ENCODE results near the gene DYRK1A. TPM values are rescaled to one million over a fixed set of nuclear protein-coding genes. Genes with fewer than 3 reads are reported as not detected.

Gene DYRK1A
- total RNA-seq, 1 donor from 2014 or later: 50.3 TPM

GRCh38 chr21:37496972-37497371 is 130.4 kb downstream of the DYRK1A start:
- no peaks in the 10 kb centered on the region for H3K4me1 Mint-ChIP-seq (ENCODE audit: low read depth)
- H3K9me3 Mint-ChIP-seq (ENCODE audit: low read depth): peaks cover 6% of the 10 kb centered on the region
- H3K27ac Mint-ChIP-seq (ENCODE audit: unreplicated experiment): no peak overlapping the region
- TF ChIP-seq CTCF (IDR thresholded peaks at IDR 0.05): peak; percentile 77
- no peak for DNase-seq (ENCODE audit: low spot score)
- H3K4me3 Mint-ChIP-seq (ENCODE audit: unreplicated experiment): no peak overlapping the region
- H3K36me3 Mint-ChIP-seq (ENCODE audit: low read depth): peaks cover 24% of the 10 kb centered on the region
- no peaks in the 10 kb centered on the region for H3K27me3 Mint-ChIP-seq (ENCODE audit: low read depth)

DNA sequence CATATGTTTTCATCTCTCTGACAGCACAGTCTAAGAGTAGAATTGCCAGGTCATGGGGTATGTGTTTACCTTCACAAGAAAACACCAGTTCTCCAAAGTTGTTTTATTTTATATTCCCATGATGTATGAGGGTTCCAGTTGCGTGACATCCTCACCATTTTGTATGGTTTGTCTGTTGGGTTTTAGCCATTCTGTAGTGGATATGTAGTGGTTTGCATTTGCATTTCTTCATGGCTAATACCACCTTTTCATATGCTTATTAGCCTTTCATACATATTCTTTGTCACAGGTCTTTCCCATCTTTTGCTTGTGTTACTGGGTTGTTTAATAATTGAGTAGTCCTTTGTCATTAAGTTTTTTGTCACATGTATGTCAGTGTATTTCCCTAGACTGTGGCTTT is 132.1 kb downstream of the DYRK1A start:
- Mint-ChIP-seq H3K9me3 (ENCODE audit: low read depth) (peaks cover 15% of the 10 kb centered on the region), H3K4me3 (ENCODE audit: unreplicated experiment) (no peak overlapping the region), H3K4me1 (ENCODE audit: low read depth) (peaks cover 1% of the 10 kb centered on the region), H3K36me3 (ENCODE audit: low read depth) (peaks cover 24% of the 10 kb centered on the region), H3K27me3 (ENCODE audit: low read depth) (no peaks in the 10 kb centered on the region), H3K27ac (ENCODE audit: unreplicated experiment) (no peak overlapping the region)
- no peak for TF ChIP-seq CTCF (IDR thresholded peaks at IDR 0.05)
- no peak for DNase-seq (ENCODE audit: low spot score)

- DNase-seq (ENCODE audit: low spot score): no peak
- Mint-ChIP-seq H3K27me3 (ENCODE audit: low read depth) (no peaks in the 10 kb centered on the region), H3K36me3 (ENCODE audit: low read depth) (peaks cover 32% of the 10 kb centered on the region), H3K9me3 (ENCODE audit: low read depth) (peaks cover 19% of the 10 kb centered on the region), H3K4me3 (ENCODE audit: unreplicated experiment) (no peak overlapping the region), H3K27ac (ENCODE audit: unreplicated experiment) (peak overlapping the region; percentile 66), H3K4me1 (ENCODE audit: low read depth) (peaks cover 13% of the 10 kb centered on the region)
- TF ChIP-seq CTCF (IDR thresholded peaks at IDR 0.05): no peak
These were observed 136.4 kb downstream of the DYRK1A start for GRCh38 chr21:37502947-37503346.

- H3K4me3 Mint-ChIP-seq (ENCODE audit: unreplicated experiment): no peak overlapping the region
- DNase-seq (ENCODE audit: low spot score): no peak
- H3K4me1 Mint-ChIP-seq (ENCODE audit: low read depth): peaks cover 13% of the 10 kb centered on the region
- peak overlapping the region; percentile 94 for H3K27ac Mint-ChIP-seq (ENCODE audit: unreplicated experiment)
- TF ChIP-seq CTCF (IDR thresholded peaks at IDR 0.05): no peak
- no peaks in the 10 kb centered on the region for H3K27me3 Mint-ChIP-seq (ENCODE audit: low read depth)
- peaks cover 29% of the 10 kb centered on the region for H3K36me3 Mint-ChIP-seq (ENCODE audit: low read depth)
- H3K9me3 Mint-ChIP-seq (ENCODE audit: low read depth): peaks cover 19% of the 10 kb centered on the region
These were observed 137.4 kb downstream of the DYRK1A start for GRCh38 chr21:37503848-37504467.

GRCh38 chr21:37505963-37506362 is 139.4 kb downstream of the DYRK1A start:
- no peak overlapping the region for H3K4me3 Mint-ChIP-seq (ENCODE audit: unreplicated experiment)
- peaks cover 27% of the 10 kb centered on the region for H3K4me1 Mint-ChIP-seq (ENCODE audit: low read depth)
- H3K27ac Mint-ChIP-seq (ENCODE audit: unreplicated experiment): no peak overlapping the region
- TF ChIP-seq CTCF (IDR thresholded peaks at IDR 0.05): no peak
- H3K36me3 Mint-ChIP-seq (ENCODE audit: low read depth): peaks cover 33% of the 10 kb centered on the region
- peaks cover 19% of the 10 kb centered on the region for H3K9me3 Mint-ChIP-seq (ENCODE audit: low read depth)
- no peaks in the 10 kb centered on the region for H3K27me3 Mint-ChIP-seq (ENCODE audit: low read depth)
- DNase-seq (ENCODE audit: low spot score): no peak
